Ovary (tissue), 3 donors: Measurements from ENCODE around the gene PRCD.
A peak's percentile ranks its signal among the peaks of the same experiment; 100 is the strongest.

Source experiments
- CTCF ChIP-seq, 3 donors: fragments of 450-650 bp in 2 of 3; fragments of 200-600 bp in 1 of 3; IDR thresholded peaks; one replicate each; pipeline versions ENCODE4 v1.5.1 to v1.8.0; 2016 to 2022; ENCODE audit warnings: antibody characterized with exemption in 3 of 3, mild to moderate bottlenecking in 1 of 3
- POLR2A ChIP-seq: fragments of 450-650 bp; IDR thresholded peaks from one replicate; pipeline ENCODE4 v1.6.1; 2017; ENCODE audit warnings: antibody characterized with exemption, mild to moderate bottlenecking, moderate library complexity
- donor health status: DM: no; HTN: no; CAD: no.

GRCh38 chr17:76506408-76507345 is 33.2 kb upstream of the PRCD start:
- TF ChIP-seq CTCF (IDR thresholded peaks at IDR 0.05) (peak; percentile 80 to 96 (median 96)), POLR2A (peak; percentile 11)
